Naive thymus-derived CD8-positive, alpha-beta T cell (primary cell): ENCODE data around the gene ATG7. TPM values are rescaled to one million over a fixed set of nuclear protein-coding genes. Genes with fewer than 3 reads are reported as not detected.

Experiments used
- ATAC-seq, 2 donors: fragments of 150-1000 bp; cut with Tn5 transposase in 1 of 2; sonication (Bioruptor Pico), chemical (Tn5 transposase) in 1 of 2; 1 replicate in 1 of 2; 2 replicates in 1 of 2; pipeline ENCODE4 v1.10.0; 2021; ENCODE audit warnings: mild to moderate bottlenecking in 2 of 2, moderate library complexity in 2 of 2
- POLR2A ChIA-PET: fragments of 350-600 bp; sonication (Branson Sonifier 250); formaldehyde crosslinking; loops from one replicate; lab custom pipeline; 2021; ENCODE audit warnings: antibody characterized with exemption; lab: Charles Lee
- DNase-seq, 10 donors: peaks; one replicate each; pipeline versions ENCODE4 v3.0.0 to v3.0.0-alpha.2; 2020 to 2022
- H3K27ac Mint-ChIP-seq, 10 donors: one replicate each; pipeline ENCODE4 v1.8.0; 2020 to 2022; ENCODE audit warnings: mild to moderate bottlenecking in 10 of 10, mixed read lengths in 10 of 10, moderate library complexity in 4 of 10, inconsistent platforms in 1 of 10
- H3K27me3 Mint-ChIP-seq, 5 donors: one replicate each; pipeline ENCODE4 v1.8.0; 2021 to 2022; ENCODE audit warnings: mixed read lengths in 5 of 5
- H3K36me3 Mint-ChIP-seq, 3 donors: one replicate each; pipeline ENCODE4 v1.8.0; 2020 to 2022; ENCODE audit warnings: mixed read lengths in 3 of 3, mild to moderate bottlenecking in 2 of 3, inconsistent platforms in 1 of 3
- H3K4me1 Mint-ChIP-seq, 4 donors: one replicate each; pipeline ENCODE4 v1.8.0; 2021 to 2022; ENCODE audit warnings: mixed read lengths in 4 of 4
- H3K4me3 Mint-ChIP-seq, 10 donors: one replicate each; pipeline ENCODE4 v1.8.0; 2020 to 2022; ENCODE audit warnings: mild to moderate bottlenecking in 10 of 10, mixed read lengths in 10 of 10, moderate library complexity in 6 of 10, inconsistent platforms in 1 of 10
- H3K9me3 Mint-ChIP-seq, 9 donors: one replicate each; pipeline ENCODE4 v1.8.0; 2020 to 2022; ENCODE audit warnings: mixed read lengths in 9 of 9, mild to moderate bottlenecking in 3 of 9, inconsistent platforms in 1 of 9, moderate library complexity in 1 of 9
- polyA plus RNA-seq, 3 donors: library from polyadenylated mRNA; unstranded; fragments of 300-500 nt; fragmentation: Illumina TruSeq; gene quantifications; one replicate each; pipeline ENCODE4 v1.2.3, GENCODE V29; 2021
- total RNA-seq, 8 experiments: library from RNA in 2 of 8; stranded (reverse) in 2 of 8; gene quantifications; one replicate each; pipeline ENCODE4 v1.2.3 and lab custom pipeline; 2021 to 2026

ATG7 gene
- total and polyA plus RNA-seq, 5 experiments from 2014 or later = 6.0 to 28.7 (median 15.3) TPM

DNA sequence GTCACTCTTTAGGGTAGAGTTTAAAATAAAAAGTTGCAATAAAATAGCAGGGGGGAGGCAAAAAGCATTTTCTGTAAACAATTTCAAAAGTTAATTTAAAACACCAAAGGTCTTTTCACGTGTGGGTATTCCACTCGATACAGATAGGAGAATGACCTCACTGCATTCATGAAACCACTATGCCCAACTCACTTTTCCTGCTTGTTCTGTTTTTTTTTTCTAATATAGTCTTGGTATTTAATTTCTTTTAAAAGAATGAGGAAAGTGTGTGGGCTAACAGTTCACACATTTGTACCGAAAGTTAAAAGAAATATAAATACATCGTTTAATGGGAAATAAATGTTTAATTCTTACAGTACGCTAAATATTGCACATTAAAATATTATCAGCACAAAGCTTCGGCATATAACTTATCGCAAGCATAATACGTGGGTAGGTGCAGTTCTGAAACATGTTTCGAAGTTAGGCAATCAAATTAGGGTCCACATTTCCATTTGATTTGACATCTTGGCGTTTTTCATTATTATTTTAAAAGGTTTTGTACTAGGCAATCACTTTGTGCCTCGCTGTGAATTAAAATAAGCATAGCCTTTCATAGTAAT lies 330.1 kb downstream of the ATG7 start:
- POLR2A ChIA-PET = no interaction called here
- Mint-ChIP-seq H3K9me3 (no peaks in the 10 kb centered on the region), H3K27me3 (no peaks in the 10 kb centered on the region), H3K4me3 (peak overlapping the region in 6 of 10 donors; percentile 26 to 67 (median 52)), H3K36me3 (peaks cover 4 to 55% (median 28%) of the 10 kb centered on the region in 3 donors), H3K27ac (peak overlapping the region in 7 of 10 donors; percentile 40 to 79 (median 69)), H3K4me1 (peaks cover 21 to 58% (median 50%) of the 10 kb centered on the region in 4 donors)
- ATAC-seq = no peak
- DNase-seq = no peak

DNA sequence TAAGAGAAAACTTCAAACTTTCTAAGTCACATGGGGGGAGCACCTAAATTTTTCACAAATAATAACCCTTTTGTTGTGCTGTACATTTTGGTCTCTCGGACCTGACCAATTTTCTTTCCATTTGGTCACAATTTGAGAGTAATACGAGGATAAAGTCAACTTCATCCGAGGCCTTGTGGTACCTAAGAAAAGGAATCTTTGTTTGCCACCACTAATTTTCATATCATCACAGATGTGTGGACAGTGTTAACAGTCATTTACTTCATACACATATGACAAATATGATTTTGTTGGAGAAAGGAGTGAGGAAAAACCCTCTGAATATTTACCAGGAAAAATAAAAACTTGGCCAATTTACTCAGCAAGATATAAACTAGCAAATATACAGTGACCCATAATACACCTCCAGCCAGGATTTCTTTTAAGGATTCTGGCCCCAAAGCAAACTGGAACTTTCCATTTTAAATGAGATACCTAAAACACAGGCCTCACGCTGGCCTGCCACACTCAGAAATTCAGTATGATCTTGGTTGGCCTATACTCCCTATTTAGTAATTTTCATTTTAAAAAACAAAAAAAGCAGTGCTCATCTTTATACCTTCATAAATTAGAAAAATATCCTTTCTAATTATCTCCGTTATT lies 330.8 kb downstream of the ATG7 start:
- POLR2A ChIA-PET = no interaction called here
- Mint-ChIP-seq H3K27me3 (no peaks in the 10 kb centered on the region), H3K36me3 (peaks cover 4 to 49% (median 23%) of the 10 kb centered on the region in 3 donors), H3K27ac (peak overlapping the region in 3 of 10 donors; percentile 4 to 40 (median 10)), H3K4me3 (no peak overlapping the region), H3K4me1 (peaks cover 19 to 59% (median 54%) of the 10 kb centered on the region in 4 donors), H3K9me3 (no peaks in the 10 kb centered on the region)
- no peak for ATAC-seq
- DNase-seq = no peak

DNA sequence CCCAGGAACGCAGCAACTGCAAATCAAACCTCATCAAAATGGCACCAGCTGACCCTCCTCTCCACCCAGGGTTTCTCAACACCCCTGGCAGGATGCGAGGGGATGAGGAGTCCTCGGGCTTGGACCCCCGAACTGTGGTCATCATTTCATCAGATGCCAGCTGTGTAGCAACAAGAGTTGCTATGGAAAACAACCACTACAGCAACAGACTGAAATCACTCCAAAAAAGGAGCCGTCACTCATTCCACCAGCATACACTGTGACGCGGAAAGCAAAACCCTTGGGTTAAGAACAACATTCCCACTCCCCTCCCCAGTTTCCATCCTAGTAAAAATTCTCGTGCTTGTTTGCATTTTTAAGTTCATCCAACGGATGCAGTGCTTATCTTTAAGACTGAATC lies 331.4 kb downstream of the ATG7 start:
- Mint-ChIP-seq H3K27ac (peak overlapping the region in 3 of 10 donors; percentile 22 to 65 (median 52)), H3K4me1 (peaks cover 17 to 64% (median 54%) of the 10 kb centered on the region in 4 donors), H3K9me3 (no peaks in the 10 kb centered on the region), H3K27me3 (no peaks in the 10 kb centered on the region), H3K4me3 (no peak overlapping the region), H3K36me3 (peaks cover 4 to 42% (median 20%) of the 10 kb centered on the region in 3 donors)
- ATAC-seq (no peak), DNase-seq (no peak)
- POLR2A ChIA-PET = no interaction called here

DNA sequence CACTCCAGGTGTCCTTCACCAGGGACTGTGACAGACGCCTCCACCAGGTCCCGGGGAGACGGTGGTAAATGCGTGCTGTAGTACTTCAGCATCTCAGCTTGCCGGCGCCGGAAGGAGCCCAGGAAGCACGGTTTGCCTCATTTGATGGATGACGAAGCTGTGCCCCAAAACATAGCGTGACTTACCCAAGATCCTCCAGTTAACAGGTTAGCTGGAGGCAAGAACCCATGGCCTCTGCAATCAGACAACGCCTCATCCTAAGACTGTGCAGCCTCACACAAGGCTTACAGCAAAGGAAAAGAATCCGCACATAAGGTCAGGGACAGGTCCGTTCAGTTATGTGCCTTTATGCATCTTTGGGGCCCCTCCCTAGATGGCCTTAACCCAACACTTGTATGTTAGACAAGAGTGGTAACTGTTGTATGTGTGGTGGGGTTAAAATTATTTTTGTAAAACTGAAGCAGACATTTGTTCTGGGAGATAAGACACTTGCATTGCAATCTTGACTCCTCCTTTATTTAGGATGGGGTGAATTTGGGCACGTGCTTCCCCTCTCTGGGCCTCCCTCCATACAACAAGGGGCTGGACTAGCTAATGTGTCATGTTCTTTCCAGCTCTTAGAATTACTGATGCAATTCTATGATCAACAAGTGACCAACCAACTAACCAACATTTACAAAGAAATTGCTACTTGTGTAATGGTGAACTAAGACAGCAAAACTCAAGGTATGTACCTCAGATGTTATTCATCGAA lies 332.1 kb downstream of the ATG7 start:
- POLR2A ChIA-PET = interaction anchor here (1.3 kb wide), 1 partner anchor 39 kb away, joined by 3 read pairs; the partner anchor contains the start of gene VGLL4
- Mint-ChIP-seq H3K27ac (peak overlapping the region in 2 of 10 donors; percentile 20 to 57), H3K4me3 (no peak overlapping the region), H3K27me3 (no peaks in the 10 kb centered on the region), H3K9me3 (no peaks in the 10 kb centered on the region), H3K4me1 (peaks cover 19 to 65% (median 59%) of the 10 kb centered on the region in 4 donors), H3K36me3 (peaks cover 4 to 38% (median 17%) of the 10 kb centered on the region in 3 donors)
- DNase-seq = no peak
- ATAC-seq = no peak

DNA sequence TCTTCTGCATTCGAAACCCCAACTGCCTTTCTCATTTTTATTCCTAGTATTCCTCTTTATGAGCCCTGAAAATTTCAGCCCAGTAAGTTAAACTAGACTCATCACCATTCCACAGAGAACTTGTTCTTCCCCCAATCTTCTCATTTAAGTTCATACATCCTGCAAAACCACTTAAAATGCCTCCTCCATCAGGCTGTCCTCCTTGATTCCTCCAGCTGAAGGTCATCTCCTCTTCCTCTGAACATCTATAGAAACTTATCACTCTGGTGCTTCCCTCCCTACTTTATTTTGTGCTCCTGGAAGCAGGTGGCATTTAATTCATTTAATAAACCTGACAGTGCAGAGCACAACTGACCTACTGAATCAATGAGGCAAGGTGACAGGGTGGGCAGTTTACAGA lies 333.2 kb downstream of the ATG7 start:
- peaks cover 28 to 75% (median 70%) of the 10 kb centered on the region in 4 donors for H3K4me1 Mint-ChIP-seq

DNA sequence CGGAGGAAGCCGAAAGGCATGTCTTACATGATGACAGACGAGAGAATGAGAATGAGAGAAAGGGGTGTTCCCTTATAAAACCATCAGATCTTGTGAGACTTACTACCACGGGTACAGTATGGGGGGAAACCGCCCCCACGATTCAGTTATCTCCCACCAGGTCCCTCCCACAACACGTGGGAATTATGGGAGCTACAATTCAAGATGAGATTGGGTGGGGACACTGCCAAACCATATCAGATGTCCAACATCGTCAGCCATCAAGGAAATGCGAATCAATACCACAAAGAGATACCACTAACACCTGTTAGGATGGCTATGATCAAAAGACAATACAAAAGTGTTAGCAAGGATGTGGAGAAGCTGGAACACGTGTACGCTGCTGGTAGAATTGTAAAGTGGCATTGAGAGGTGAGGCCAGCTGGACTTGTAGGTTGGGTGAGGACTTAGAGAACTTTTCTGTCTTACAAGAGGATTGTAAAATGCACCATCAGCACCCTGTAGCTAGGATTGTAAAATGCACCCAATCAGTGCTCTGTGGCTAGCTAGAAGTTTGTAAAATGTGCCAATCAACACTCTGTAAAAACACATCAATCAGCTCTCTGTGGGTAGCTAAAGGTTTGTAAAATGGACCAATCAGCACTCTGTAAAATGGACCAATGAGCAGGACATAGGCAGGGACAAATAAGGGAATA lies 334.0 kb downstream of the ATG7 start:
- H3K27ac Mint-ChIP-seq = peak overlapping the region in 3 of 10 donors; percentile 15 to 68 (median 33)
- no peaks in the 10 kb centered on the region for H3K9me3 Mint-ChIP-seq
- H3K4me1 Mint-ChIP-seq = peaks cover 31 to 81% (median 75%) of the 10 kb centered on the region in 4 donors
- H3K27me3 Mint-ChIP-seq = no peaks in the 10 kb centered on the region
- DNase-seq (no peak), ATAC-seq (no peak)
- peaks cover 0 to 23% (median 4%) of the 10 kb centered on the region in 3 donors for H3K36me3 Mint-ChIP-seq
- H3K4me3 Mint-ChIP-seq = no peak overlapping the region
- POLR2A ChIA-PET = interaction anchor here (1.3 kb wide), 1 partner anchor 37 kb away, joined by 3 read pairs; the partner anchor contains the start of gene VGLL4

More for the DNA sequence above, 333.2 kb downstream of the ATG7 start:
- Mint-ChIP-seq H3K36me3 (peaks cover 0 to 31% (median 12%) of the 10 kb centered on the region in 3 donors), H3K27ac (peak overlapping the region in 6 of 10 donors; percentile 0 to 64 (median 18)), H3K27me3 (no peaks in the 10 kb centered on the region), H3K4me3 (no peak overlapping the region), H3K9me3 (no peaks in the 10 kb centered on the region)
- POLR2A ChIA-PET = interaction anchor here (1.3 kb wide), 1 partner anchor 38 kb away, joined by 3 read pairs; the partner anchor contains the start of gene VGLL4
- DNase-seq (no peak), ATAC-seq (no peak)

DNA sequence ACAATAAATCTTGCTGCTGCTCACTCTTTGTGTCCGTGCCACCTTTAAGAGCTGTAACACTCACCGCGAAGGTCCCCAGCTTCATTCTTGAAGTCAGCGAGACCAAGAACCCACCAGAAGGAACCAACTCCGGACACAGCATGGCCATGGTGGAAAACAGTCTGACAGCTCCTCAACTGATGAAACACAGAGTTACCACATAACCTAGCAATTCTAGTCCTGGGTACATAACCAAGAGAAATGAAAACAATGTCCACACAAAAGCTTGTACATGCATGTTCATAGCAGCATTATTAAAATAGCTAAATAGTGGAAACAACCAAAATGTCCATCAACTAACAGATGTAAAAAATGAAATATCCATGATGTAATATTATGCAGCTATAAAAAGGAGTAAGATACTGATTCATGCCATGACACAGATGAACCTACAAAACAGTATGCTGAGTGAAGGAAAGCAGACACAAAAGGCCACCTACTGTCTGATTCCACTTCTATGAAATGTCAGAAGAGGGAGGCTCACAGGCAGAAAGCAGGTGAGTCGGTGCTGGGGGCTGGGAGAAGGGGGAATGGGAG lies 334.8 kb downstream of the ATG7 start:
- POLR2A ChIA-PET = no interaction called here

More for the DNA sequence above, 334.8 kb downstream of the ATG7 start:
- DNase-seq (no peak), ATAC-seq (no peak)
- Mint-ChIP-seq H3K4me1 (peaks cover 29 to 81% (median 74%) of the 10 kb centered on the region in 4 donors), H3K9me3 (no peaks in the 10 kb centered on the region), H3K27me3 (no peaks in the 10 kb centered on the region), H3K4me3 (no peak overlapping the region), H3K27ac (peak overlapping the region in 5 of 10 donors; percentile 16 to 80 (median 56)), H3K36me3 (peaks cover 0 to 17% (median 0%) of the 10 kb centered on the region in 3 donors)

Other genes with a start within 250 kb of the ATG7 start
- not detected for gene HRH1, start 117.9 kb upstream of the ATG7 start, total RNA-seq
- gene HRH1, start 117.9 kb upstream of the ATG7 start, polyA plus RNA-seq = not detected